Neural cell (in vitro differentiated cells): ENCODE measurements around the gene TNIP3. TPM values are rescaled to one million over a fixed set of nuclear protein-coding genes. Genes with fewer than 3 reads are reported as not detected.
A peak's percentile ranks its signal among the peaks of the same experiment; 100 is the strongest.

Experiments
- H2AFZ ChIP-seq: fragments of 200-600, 300-800 bp; sonication (generic), shearing (Covaris generic); 2 replicates; pipeline ENCODE4 v1.6.0; 2014; ENCODE audit warnings: low read depth, mild to moderate bottlenecking, antibody characterized with exemption, low read length, moderate library complexity
- H3F3A ChIP-seq: fragments of 200-600 bp; shearing (Covaris generic); 2 replicates; pipeline ENCODE4 v1.6.1; 2016; ENCODE audit warnings: mild to moderate bottlenecking, moderate library complexity, mixed read lengths, antibody characterized with exemption, low read length; ENCODE audit not compliant: insufficient read depth, poor library complexity, severe bottlenecking
- H3K27ac ChIP-seq: fragments of 200-600, 300-800 bp; sonication (generic), shearing (Covaris generic); 2 replicates; pipeline ENCODE4 v1.5.1; 2014; ENCODE audit warnings: mild to moderate bottlenecking, low read length, moderate library complexity
- H3K27me3 ChIP-seq: fragments of 300-800, 200-600 bp; sonication (generic), shearing (Covaris generic); 2 replicates; pipeline ENCODE4 v1.6.0; 2014; ENCODE audit warnings: mild to moderate bottlenecking, low read depth, low read length, moderate library complexity; ENCODE audit not compliant: insufficient read depth
- H3K36me3 ChIP-seq: fragments of 300-800, 200-600 bp; sonication (generic), shearing (Covaris generic); 2 replicates; pipeline ENCODE4 v1.5.1; 2014; ENCODE audit warnings: mild to moderate bottlenecking, antibody characterized with exemption, low read length, moderate library complexity; ENCODE audit not compliant: insufficient read depth
- H3K4me2 ChIP-seq: fragments of 300-800, 200-600 bp; sonication (generic), shearing (Covaris generic); 2 replicates; pipeline ENCODE4 v1.6.0; 2014; ENCODE audit warnings: mild to moderate bottlenecking, low read length
- H3K4me3 ChIP-seq: fragments of 300-800, 200-600 bp; sonication (generic), shearing (Covaris generic); 2 replicates; pipeline ENCODE4 v1.5.1; 2014; ENCODE audit warnings: mild to moderate bottlenecking, low read length, moderate library complexity
- H3K79me2 ChIP-seq: fragments of 200-600 bp; shearing (Covaris generic); replicated peaks from 2 replicates; pipeline ENCODE4 v1.6.0; 2014; ENCODE audit warnings: mild to moderate bottlenecking, low read length, moderate library complexity; ENCODE audit not compliant: insufficient read depth
- H3K9ac ChIP-seq: fragments of 300-800, 200-600 bp; sonication (generic), shearing (Covaris generic); 2 replicates; pipeline ENCODE4 v1.6.1; 2016; ENCODE audit warnings: mild to moderate bottlenecking, low read length, mixed read lengths
- H3K9me2 ChIP-seq: fragments of 200-600 bp; shearing (Covaris generic); 2 replicates; pipeline ENCODE4 v1.6.1; 2016; ENCODE audit warnings: mild to moderate bottlenecking, low read length, mixed read lengths; ENCODE audit not compliant: insufficient read depth
- H3K9me3 ChIP-seq: fragments of 200-600, 300-800 bp; sonication (generic), shearing (Covaris generic); 2 replicates; pipeline ENCODE4 v1.6.1; 2016; ENCODE audit warnings: mild to moderate bottlenecking, mixed run types, low read length, moderate library complexity, mixed read lengths
- H4K20me1 ChIP-seq: fragments of 200-600 bp; shearing (Covaris generic); 2 replicates; pipeline ENCODE4 v1.6.1; 2016; ENCODE audit warnings: mild to moderate bottlenecking, mixed run types; ENCODE audit not compliant: insufficient read depth
- EP300 ChIP-seq: fragments of 450-650 bp; conservative IDR thresholded peaks from 2 replicates; pipeline ENCODE4 v1.6.1; 2014; ENCODE audit warnings: antibody characterized with exemption, mild to moderate bottlenecking, moderate library complexity; ENCODE audit not compliant: poor library complexity, severe bottlenecking
- EZH2 ChIP-seq: fragments of 200-600, 300-800 bp; shearing (Covaris generic), sonication (generic); IDR thresholded peaks from 2 replicates; pipeline ENCODE4 v1.6.1; 2014; ENCODE audit warnings: antibody characterized with exemption, low read length, borderline replicate concordance, mild to moderate bottlenecking; ENCODE audit not compliant: insufficient read depth, poor library complexity, severe bottlenecking
- MXI1 ChIP-seq: fragments of 450-650 bp; conservative IDR thresholded peaks from 2 replicates; pipeline ENCODE4 v1.6.1; 2014; ENCODE audit warnings: antibody characterized with exemption, mild to moderate bottlenecking; ENCODE audit not compliant: poor library complexity, severe bottlenecking
- POLR2AphosphoS5 ChIP-seq: IDR thresholded peaks from 2 replicates; pipeline ENCODE4 v1.6.1; 2012
- RAD21 ChIP-seq: fragments of 450-650 bp; conservative IDR thresholded peaks from 2 replicates; pipeline ENCODE4 v1.6.1; 2014; ENCODE audit warnings: antibody characterized with exemption, mild to moderate bottlenecking, moderate library complexity
- SMC3 ChIP-seq: fragments of 450-650 bp; conservative IDR thresholded peaks from 2 replicates; pipeline ENCODE4 v1.6.1; 2014; ENCODE audit warnings: antibody characterized with exemption, mild to moderate bottlenecking, moderate library complexity; ENCODE audit not compliant: poor library complexity
- TAF1 ChIP-seq: IDR thresholded peaks from 2 replicates; pipeline ENCODE4 v1.6.1; 2012; ENCODE audit warnings: low read depth
- polyA plus RNA-seq: library from polyadenylated mRNA; depleted of rRNA; stranded (reverse); fragments of >200 nt; gene quantifications from 2 replicates; pipeline ENCODE4 v1.2.3, GENCODE V29; 2014
- TF ChIP-seq, protein P1 (sequence below): IDR thresholded peaks from 2 replicates; pipeline ENCODE4 v1.6.1; 2012; ENCODE audit warnings: borderline replicate concordance
- TF ChIP-seq, protein P2 (sequence below): fragments of 450-650 bp; IDR thresholded peaks from 2 replicates; pipeline ENCODE4 v1.5.1; 2014; ENCODE audit warnings: antibody characterized with exemption, mild to moderate bottlenecking, moderate library complexity; ENCODE audit not compliant: poor library complexity, severe bottlenecking

Gene TNIP3
- polyA plus RNA-seq, 1 donor from 2014 or later = 0.09 TPM

- H4K20me1 ChIP-seq = no peaks in the 10 kb centered on the region
- no peak overlapping the region for H2AFZ ChIP-seq
- no peak overlapping the region for H3K4me2 ChIP-seq
- no peaks in the 10 kb centered on the region for H3F3A ChIP-seq
- no peak overlapping the region for H3K4me3 ChIP-seq
- no peaks in the 10 kb centered on the region for H3K9me3 ChIP-seq
- H3K36me3 ChIP-seq = no peaks in the 10 kb centered on the region
- no peaks in the 10 kb centered on the region for H3K27me3 ChIP-seq
- H3K79me2 ChIP-seq = no peaks in the 10 kb centered on the region
- H3K9me2 ChIP-seq = no peaks in the 10 kb centered on the region
- no peak for TF ChIP-seq RAD21
- no peak for TF ChIP-seq POLR2AphosphoS5
- TF ChIP-seq, protein P1, sequence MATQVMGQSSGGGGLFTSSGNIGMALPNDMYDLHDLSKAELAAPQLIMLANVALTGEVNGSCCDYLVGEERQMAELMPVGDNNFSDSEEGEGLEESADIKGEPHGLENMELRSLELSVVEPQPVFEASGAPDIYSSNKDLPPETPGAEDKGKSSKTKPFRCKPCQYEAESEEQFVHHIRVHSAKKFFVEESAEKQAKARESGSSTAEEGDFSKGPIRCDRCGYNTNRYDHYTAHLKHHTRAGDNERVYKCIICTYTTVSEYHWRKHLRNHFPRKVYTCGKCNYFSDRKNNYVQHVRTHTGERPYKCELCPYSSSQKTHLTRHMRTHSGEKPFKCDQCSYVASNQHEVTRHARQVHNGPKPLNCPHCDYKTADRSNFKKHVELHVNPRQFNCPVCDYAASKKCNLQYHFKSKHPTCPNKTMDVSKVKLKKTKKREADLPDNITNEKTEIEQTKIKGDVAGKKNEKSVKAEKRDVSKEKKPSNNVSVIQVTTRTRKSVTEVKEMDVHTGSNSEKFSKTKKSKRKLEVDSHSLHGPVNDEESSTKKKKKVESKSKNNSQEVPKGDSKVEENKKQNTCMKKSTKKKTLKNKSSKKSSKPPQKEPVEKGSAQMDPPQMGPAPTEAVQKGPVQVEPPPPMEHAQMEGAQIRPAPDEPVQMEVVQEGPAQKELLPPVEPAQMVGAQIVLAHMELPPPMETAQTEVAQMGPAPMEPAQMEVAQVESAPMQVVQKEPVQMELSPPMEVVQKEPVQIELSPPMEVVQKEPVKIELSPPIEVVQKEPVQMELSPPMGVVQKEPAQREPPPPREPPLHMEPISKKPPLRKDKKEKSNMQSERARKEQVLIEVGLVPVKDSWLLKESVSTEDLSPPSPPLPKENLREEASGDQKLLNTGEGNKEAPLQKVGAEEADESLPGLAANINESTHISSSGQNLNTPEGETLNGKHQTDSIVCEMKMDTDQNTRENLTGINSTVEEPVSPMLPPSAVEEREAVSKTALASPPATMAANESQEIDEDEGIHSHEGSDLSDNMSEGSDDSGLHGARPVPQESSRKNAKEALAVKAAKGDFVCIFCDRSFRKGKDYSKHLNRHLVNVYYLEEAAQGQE = no peak
- no peak for TF ChIP-seq MXI1
- TF ChIP-seq SMC3 = no peak
- no peak for TF ChIP-seq TAF1
- TF ChIP-seq EZH2 = no peak
- TF ChIP-seq EP300 = no peak
- TF ChIP-seq, protein P2, sequence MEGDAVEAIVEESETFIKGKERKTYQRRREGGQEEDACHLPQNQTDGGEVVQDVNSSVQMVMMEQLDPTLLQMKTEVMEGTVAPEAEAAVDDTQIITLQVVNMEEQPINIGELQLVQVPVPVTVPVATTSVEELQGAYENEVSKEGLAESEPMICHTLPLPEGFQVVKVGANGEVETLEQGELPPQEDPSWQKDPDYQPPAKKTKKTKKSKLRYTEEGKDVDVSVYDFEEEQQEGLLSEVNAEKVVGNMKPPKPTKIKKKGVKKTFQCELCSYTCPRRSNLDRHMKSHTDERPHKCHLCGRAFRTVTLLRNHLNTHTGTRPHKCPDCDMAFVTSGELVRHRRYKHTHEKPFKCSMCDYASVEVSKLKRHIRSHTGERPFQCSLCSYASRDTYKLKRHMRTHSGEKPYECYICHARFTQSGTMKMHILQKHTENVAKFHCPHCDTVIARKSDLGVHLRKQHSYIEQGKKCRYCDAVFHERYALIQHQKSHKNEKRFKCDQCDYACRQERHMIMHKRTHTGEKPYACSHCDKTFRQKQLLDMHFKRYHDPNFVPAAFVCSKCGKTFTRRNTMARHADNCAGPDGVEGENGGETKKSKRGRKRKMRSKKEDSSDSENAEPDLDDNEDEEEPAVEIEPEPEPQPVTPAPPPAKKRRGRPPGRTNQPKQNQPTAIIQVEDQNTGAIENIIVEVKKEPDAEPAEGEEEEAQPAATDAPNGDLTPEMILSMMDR = no peak
- no peak overlapping the region for H3K9ac ChIP-seq
- H3K27ac ChIP-seq = no peak overlapping the region
Measured at GRCh38 chr4:121165206-121165605, 1.1 kb upstream of the TNIP3 start.

DNA sequence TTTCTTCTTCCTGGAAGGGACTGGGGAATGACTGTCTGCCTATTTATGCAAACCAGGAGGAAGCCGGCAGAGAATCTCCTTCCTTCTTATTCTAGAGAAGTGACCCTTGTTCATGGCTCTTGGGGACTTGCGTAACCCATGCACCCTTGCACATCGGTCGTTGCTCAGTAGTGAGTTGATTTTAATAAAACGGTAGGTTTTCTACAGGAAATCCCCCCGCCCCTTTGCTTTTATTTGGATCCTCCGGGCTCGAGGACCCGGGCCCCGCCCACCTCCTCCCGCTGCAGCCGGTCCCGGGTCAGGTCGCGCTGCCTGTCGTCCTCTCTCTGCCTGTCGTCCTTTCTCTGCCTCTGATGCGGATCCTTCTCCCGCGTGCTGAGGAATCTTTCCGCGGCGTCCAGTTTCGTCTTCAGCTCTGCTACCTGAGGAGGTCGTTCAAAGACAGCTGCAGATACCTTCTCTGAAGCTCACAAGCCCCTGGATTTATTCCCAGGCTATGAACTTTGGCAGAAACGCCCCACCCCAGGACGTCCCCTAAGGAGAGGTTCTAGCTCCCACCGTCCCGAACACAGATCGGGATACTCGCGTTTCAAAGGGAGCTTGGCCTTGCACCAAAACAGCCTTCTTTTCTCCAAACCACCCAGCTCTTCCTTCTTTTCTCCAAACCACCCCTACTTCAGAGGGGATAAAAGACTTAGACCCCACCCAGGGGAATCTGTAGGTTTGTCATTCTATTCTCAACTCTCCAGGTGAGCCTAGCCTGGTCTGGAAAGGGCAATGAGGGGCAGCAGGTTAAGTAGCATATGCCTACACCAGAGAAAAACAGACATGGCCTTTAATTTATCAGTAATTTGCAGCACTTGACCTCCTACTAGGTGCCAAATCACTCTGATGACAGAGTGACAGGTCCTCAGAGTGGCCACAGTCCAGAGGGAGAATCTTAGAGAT, 7.0 kb downstream of the TNIP3 start:
- no peaks in the 10 kb centered on the region for H4K20me1 ChIP-seq
- TF ChIP-seq, protein P2 = no peak
- no peak for TF ChIP-seq POLR2AphosphoS5
- TF ChIP-seq SMC3 = no peak
- TF ChIP-seq EP300 = no peak
- no peak for TF ChIP-seq MXI1
- TF ChIP-seq RAD21 = no peak
- TF ChIP-seq EZH2 = no peak
- no peak for TF ChIP-seq TAF1
- TF ChIP-seq, protein P1 = no peak
- H2AFZ ChIP-seq = no peak overlapping the region
- no peaks in the 10 kb centered on the region for H3F3A ChIP-seq
- no peaks in the 10 kb centered on the region for H3K9me3 ChIP-seq
- peaks cover 6% of the 10 kb centered on the region for H3K27me3 ChIP-seq
- no peaks in the 10 kb centered on the region for H3K9me2 ChIP-seq
- peak overlapping the region; percentile 60 for H3K4me3 ChIP-seq
- peak overlapping the region; percentile 6 for H3K4me2 ChIP-seq
- H3K36me3 ChIP-seq = no peaks in the 10 kb centered on the region
- H3K79me2 ChIP-seq = no peaks in the 10 kb centered on the region
- H3K27ac ChIP-seq = no peak overlapping the region
- peak overlapping the region; percentile 43 for H3K9ac ChIP-seq
